OCI-M2 (cell line): ENCODE measurements around the gene OXCT2.

ENCODE experiments used
- DNase-seq: peaks from one replicate; lab custom pipeline; 2025; ENCODE audit not compliant: unreplicated experiment; lab: John Stamatoyannopoulos, UW

The OXCT2 gene

GRCh38 chr1:39737546-39738169 is 33.5 kb downstream of the OXCT2 start:
- no peak for DNase-seq

DNA sequence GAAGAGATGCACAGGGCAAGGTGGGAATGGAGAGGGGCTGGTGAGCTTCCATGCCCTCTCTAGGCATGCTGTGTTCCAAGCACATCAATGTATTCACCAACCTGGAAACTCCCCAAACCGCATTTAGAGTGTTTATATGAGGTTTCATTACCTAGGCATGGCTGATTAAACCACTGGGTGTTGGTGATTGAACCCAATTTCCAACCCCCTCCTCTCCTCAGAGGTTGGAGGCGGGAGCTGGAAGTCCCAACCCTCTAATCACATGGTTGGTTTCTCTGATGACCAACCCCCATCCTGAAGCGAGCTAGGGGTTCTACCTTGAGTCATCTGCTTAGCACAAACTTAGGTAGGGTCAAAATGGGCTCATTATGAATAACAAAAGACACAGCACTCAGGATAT is 35.4 kb downstream of the OXCT2 start:
- DNase-seq: no peak

GRCh38 chr1:39733161-39733560 is 38.0 kb downstream of the OXCT2 start:
- DNase-seq: no peak

GRCh38 chr1:39732730-39733129 is 38.4 kb downstream of the OXCT2 start:
- DNase-seq: no peak

GRCh38 chr1:39729842-39730241 is 41.3 kb downstream of the OXCT2 start:
- DNase-seq: no peak

DNA sequence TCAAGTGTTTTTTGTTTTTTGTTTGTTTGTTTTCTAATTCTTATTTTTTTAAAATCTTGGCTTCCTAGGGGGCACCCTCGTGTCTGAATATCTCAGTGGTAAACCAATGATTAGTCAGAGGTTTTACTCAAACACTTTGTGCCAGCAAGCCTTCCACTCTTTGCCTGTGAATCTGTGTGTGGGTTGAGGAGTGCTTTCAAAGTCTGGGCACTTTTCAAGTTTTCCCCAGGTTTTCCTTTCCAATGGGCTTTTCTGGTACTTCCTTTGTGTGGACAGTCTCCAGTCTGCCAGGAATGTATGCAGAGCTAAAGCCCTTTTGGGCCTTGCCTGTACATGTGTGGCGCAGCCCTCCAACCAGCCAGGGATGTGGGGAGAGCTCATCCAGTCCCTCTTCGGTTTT is 42.1 kb downstream of the OXCT2 start:
- DNase-seq: no peak

- no peak for DNase-seq
These were observed 43.2 kb downstream of the OXCT2 start for GRCh38 chr1:39727932-39728317.

DNA sequence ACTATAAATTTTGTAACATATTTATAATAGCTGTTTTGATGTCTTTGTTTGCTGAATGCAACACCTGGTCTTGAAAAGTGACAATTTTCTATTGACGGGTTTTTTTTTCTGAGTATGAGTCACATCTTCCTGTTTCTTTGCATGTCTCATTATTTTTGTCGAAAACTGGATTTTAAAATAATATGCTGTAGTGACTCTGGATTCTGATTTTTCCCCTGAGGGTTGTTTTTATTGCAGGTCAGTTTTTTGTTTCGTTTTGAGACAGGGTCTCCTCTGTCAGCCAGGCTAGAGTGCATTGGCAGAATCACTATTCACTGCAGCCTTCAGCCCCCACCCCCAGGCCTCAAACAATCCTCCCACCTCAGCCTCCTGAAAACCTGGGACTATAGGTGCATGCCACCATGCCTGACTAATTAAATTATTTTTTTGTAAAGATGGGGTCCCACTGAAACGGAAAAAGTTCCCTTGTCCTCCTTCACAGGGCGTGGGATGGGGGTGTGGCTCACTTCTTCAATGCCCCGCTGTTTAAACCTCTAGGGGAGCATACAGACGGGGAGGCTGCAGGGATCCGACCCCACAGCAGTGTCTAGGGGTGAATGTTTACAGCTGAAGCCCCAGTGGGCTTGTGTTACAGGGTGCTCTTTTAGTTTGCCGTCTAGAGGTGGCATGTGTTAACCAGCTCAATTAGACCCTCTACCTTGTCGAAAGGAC is 43.8 kb downstream of the OXCT2 start:
- DNase-seq: no peak

- no peak for DNase-seq
These were observed 44.5 kb downstream of the OXCT2 start for GRCh38 chr1:39726600-39726999.

- no peak for DNase-seq
These were observed 48.7 kb downstream of the OXCT2 start for GRCh38 chr1:39722495-39722894.

- no peak for DNase-seq
These were observed 49.5 kb downstream of the OXCT2 start for GRCh38 chr1:39721664-39722063.

GRCh38 chr1:39720094-39720999 is 50.8 kb downstream of the OXCT2 start:
- no peak for DNase-seq
